A549 (cell line): ENCODE data around the gene NXT1.

ENCODE experiments used
- CBX2 ChIP-seq: fragments of 200-600 bp; sonication (generic); IDR thresholded peaks from 2 replicates; pipeline ENCODE4 v1.6.1; 2016; ENCODE audit warnings: low read depth, mild to moderate bottlenecking, borderline replicate concordance
- EP300 ChIP-seq, 2 experiments: fragments of >200 bp; sonication (Bioruptor Twin); formaldehyde crosslinking; IDR thresholded peaks; 2 replicates in 1 of 2; 3 replicates in 1 of 2; pipeline ENCODE4 v1.6.1; 2016 to 2017

DNA sequence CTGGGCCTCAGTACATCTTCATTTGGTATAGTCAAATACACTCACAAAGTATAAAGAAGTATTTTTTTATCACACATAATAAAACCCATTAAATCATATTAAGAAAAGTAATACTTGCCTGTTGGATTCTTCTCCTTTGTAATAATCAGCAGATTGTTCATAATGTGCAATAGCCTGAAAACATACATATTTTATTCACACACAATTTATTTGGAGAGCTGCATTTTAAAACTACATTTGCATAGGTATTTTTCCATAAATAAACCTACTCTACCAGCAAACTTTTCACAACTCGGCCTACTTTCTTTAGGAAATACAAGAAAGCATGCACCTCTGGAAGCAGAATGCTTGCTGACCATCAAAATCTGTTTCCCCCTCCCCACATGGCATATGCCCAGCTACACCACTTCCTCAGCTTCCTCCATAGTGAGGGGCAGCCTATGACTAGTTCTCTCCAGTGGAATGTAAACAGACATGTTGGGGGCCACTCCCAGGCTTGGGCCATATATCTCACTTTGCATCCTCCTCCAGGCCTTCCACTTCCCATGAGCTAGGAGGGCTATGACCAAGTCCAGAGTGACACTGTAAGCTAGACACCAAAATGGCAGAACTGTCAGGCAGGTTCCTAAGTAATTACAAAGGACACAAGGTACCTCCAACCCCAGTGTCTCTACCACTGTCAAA, 39.6 kb downstream of the NXT1 start:
- no peak for TF ChIP-seq EP300 (IDR thresholded peaks at IDR 0.05)
- no peak for TF ChIP-seq CBX2
